Activated CD4-positive, alpha-beta T cell treated with anti-CD3 and anti-CD28 coated beads, Interleukin-2, amount 50 U/mL, for 48 hours (primary cell): ENCODE results near the gene NCS1.

Experiments used
- DNase-seq, 2 experiments: peaks; one replicate each; pipeline ENCODE4 v3.0.0-alpha.2; 2020

The NCS1 gene

GRCh38 chr9:130149031-130149430, 23.2 kb upstream of the NCS1 start:
- DNase-seq = no peak

- DNase-seq = no peak
Measured at GRCh38 chr9:130149654-130150286, 22.4 kb upstream of the NCS1 start.

GRCh38 chr9:130150779-130151382, 21.3 kb upstream of the NCS1 start:
- DNase-seq = no peak

DNA sequence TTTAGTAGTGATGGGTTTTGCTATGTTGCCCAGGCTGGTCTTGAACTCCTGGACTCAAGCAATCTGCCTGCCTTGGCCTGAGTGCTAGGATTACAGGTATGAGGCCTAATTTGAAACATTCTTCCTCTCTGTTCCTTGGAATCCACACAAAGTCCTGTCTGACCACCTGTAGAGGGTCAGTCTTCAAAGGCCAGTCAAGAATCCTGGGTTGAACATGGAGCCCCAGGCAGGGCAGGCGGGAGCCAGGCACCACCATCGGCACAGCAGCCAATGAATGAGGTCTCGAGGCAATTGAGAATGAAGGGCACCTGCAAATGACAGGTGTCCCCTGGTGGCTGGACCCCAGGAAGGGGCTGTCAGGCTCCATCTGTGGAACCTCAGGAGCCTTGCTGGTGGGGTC, 17.4 kb upstream of the NCS1 start:
- no peak for DNase-seq

DNA sequence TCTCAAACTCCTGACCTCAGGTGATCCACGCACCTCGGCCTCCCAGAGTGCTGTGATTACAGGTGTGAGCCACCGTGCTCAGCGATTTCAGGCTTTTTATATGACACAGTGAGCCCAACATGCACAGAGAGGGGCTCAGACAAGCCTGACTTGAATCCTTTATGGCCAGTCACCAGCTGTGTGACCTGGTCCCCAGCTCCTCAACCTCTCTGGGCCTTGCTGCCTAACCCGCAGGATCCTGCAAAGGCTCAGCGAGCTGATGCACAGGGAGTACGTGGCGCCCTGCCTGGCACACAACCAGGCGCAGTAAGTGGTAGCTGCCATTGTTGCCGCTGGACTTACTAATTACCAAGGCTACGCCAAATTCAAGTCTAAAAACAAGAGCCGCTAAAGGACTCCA, 16.6 kb upstream of the NCS1 start:
- DNase-seq = no peak

GRCh38 chr9:130156672-130157071, 15.5 kb upstream of the NCS1 start:
- no peak for DNase-seq

- DNase-seq = no peak
Measured at GRCh38 chr9:130157079-130157478, 15.1 kb upstream of the NCS1 start.

GRCh38 chr9:130158001-130158400, 14.2 kb upstream of the NCS1 start:
- no peak for DNase-seq

- DNase-seq = no peak
Measured at GRCh38 chr9:130159057-130159456, 13.1 kb upstream of the NCS1 start.

DNA sequence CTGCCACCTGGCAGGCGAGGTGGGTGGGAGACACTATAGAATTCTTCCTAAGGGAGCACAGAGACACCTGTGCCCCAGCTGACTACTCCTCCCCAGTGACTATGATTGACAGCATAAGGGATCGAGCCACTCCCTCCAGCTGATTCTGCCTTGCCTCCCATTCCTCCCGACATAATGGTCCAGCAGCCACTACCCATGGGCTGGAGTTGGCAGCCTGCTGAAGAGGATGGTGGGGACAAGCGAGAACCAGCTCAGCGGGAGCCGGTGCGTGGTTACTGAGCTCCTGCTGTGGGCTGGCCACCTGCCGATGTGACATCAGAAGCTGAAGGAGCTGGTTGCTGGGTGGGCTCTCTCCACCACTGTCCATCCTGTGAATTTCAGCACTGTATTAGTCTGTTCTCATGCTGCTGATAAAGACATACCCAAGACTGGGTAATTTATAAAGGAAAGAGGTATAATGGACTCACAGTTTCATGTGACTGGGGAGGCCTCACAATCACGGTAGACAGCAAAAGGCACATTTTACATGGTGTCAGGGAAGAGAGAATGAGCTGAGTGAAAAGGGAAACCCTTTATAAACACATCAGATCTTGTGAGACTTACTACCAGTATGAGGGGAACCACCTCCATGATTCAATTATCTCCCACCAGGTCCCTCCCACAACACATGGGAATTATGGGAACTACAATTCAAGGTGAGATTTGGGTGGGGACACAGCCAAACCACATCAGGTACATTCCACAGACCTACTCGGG, 12.1 kb upstream of the NCS1 start:
- no peak for DNase-seq

DNA sequence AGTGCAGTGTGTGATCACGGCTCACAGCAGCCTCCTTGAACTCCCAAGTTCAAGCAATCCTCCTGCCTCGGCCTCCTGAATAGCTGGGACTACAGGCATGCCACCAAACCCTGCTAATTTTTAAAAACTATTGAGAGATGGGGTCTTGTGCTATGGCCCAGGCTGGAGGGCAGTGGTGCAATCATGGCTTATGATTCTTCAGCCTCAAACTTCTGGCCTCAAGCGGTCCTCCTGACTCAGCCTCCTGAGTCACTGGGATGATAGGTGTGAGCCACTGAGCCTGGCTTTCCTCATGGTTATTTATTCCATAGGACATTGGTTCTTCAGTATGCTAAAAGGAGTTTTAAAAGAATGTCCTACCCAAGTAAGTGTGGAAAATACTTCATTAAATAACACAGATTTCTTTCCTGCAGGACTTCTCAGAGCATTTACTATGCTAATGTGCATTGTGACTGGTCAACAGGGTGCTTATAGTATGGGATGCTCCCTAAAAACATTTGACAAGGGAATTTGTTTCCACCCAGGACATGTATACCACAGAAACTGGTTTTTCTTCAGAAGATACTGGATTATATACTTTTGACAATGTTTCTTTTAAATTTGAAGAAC, 11.2 kb upstream of the NCS1 start:
- no peak for DNase-seq

DNA sequence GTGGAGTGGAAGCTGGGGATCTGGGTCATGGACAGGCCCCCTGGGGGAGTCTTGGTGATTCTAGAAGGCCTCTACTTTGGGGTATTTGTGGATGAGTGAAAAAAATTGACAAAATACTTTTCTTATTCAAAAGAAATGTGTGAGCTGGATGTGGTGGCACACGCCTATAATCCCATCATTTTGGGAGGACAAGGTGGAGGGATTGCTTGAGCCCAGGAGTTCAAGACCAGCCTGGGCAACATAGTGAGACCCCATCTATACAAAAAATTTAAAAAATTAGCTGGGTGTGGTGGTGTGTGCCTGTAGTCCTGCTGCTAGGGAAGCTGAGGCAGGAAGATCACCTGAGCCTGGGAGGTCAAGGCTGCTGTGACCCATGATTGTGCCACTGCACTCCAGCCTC, 6.6 kb upstream of the NCS1 start:
- DNase-seq = no peak

DNA sequence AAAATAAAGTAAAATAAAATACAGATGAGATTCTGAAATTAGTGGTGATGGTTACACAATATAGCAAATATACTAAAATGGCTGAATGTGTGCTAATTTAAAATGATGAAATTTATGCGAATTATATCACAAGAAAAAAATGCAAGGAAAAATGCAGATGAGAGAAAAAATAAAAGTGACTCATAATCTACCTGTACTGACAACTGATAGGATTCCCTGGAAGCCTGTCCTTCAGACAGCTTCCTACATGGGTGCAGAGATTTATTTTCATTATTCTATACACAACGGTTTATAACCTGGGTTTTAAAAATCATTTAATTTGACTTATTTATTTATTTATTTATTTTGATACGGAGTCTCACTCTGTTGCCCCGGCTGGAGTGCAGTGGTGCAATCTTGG, 5.8 kb upstream of the NCS1 start:
- DNase-seq = no peak

DNA sequence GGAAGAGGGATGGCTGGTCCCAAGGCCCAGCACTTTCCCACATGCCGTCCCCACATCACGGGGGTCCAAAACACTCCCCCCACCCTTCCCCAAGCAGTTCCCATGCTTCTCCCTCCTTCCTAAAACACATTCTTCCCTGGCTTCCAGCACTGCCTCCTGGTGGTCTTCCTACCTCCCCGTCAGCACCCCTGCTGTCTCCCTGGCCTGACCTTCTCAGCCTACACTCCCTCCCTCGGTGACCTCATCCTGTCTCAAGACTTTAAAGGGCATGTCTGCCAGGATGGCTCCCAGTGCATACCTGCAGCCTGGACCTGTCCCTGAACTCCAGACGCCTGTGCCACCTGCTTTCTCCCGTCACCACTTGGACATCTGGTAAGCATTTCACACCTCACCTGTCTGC, 4.3 kb upstream of the NCS1 start:
- DNase-seq = no peak

GRCh38 chr9:130171226-130172148, 717 bp upstream of the NCS1 start:
- DNase-seq = no peak

DNA sequence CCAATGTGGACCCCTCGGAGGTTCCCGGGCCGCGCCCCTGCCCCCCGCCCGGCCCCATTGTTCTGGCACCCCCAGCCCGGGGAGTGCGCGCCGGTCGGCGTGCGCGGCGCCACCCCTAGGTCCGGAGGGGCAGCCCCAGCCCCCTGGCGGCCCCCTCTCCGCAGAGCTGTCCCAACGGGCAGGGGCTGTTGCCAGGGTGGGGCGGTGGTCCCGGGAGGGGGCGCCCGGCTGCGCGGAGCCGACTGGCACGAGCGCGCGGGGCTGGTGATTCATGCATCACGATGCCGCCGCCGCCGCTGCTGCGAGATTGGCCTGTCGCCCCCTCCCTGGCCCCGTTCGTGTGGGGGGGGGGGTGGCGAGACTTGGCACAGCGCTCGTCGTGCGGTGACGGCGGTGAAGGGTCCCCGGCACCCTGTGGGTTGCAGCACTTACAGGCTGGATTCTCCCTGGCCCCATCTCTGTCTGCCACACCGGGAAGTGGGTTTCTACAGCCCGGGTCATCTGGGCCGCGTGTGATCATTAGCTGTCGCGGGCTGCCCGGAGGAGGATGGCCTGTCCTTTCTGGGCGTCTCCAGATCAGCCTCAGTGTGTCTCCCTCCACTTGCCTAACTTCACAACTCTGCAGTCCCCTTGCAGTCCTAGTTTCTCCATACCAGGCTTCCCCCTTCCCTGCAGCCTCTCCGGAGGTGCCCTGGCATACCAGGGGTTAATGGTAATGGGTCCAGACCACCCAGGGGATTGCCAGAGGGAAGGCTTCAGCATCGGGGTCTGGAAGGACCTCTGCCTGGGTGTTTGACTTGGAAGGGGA, 858 bp downstream of the NCS1 start:
- peak; percentile 38 to 51 for DNase-seq

DNA sequence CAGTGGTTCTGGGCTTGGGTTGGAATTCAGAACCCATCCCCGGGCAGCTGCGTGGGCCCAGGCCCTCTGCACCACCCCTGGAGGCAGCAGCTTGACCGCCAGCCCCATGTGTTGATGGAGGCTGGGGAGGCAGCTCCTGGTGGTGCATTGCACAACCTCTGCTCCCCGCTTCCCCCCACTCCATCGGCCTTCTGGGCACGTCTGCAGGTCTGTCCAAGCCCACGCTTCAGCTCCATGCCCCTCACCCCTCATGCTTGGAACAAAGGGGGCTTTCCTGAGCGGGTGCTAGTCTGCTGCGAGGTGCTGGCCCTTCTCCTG, 1.4 kb downstream of the NCS1 start:
- DNase-seq = no peak

DNA sequence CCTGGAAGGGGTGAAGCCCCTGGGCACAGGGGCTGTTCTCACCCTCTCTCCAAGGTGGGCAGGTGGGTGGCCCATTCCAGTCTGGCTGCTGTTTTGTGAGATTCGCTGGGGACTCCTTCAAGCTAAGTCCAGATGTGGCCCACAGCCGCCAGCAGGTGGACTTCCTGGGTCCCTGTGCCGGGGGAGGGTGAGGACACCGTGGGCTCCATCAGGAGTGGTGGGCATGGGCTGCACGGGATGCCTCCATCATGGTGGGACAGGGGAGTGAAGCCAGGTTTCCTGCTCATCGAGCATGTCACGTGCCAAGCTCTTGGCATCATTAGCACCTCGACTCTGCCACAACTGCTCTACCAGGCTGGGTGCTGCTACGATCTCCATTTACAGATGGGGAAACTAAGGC, 1.8 kb downstream of the NCS1 start:
- DNase-seq = no peak

- DNase-seq = no peak
Measured at GRCh38 chr9:130174920-130175321, 2.7 kb downstream of the NCS1 start.

DNA sequence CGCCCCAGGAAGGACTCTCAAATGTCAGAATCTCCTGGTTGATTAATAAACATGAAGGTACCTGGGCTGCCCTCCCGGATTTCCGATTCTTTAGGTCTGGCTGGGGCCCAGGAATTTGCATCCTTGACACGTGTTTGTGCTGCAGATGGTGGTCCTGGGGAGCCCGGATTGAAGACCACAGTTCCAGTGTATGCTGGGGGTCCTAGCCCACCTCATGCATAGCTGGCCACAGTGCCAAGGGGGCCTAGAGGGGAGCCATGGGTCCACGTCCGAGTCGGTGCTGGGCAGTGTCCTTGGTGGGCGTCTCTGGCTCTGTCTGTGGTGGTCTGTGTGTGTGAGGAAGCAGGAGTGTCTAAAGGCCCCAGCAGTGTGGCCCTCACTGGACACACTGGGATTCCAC, 3.2 kb downstream of the NCS1 start:
- DNase-seq = no peak

DNA sequence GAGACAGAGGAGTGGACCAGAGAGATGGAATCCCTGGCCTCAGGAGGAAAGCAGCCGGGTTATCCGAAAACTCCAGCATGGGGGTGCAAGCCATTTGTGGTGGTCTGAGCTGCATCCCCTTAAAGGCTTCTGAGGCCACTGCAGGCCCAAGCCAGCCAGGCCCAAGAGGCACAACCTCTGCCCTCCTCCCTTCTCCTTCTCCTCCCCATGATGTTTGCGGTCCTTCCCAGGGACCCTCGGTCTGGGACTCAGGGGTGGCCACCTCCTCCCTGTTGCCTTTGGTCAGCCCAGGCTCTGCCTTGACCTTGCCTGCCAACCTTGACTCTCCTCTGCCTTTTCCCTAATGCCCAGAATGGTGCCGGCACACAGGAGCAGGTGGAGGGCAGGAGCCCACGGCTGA, 4.6 kb downstream of the NCS1 start:
- DNase-seq = no peak
